WTC11 (cell line): ENCODE data around the gene PTBP2. TPM values are rescaled to one million over a fixed set of nuclear protein-coding genes. Genes with fewer than 3 reads are reported as not detected.
"Not testable (repeated sequence)": the region's sequence is repeated elsewhere in the genome, so short reads cannot be mapped to it uniquely, and the experiment has no call there.

ENCODE experiments used
- ATAC-seq: fragments of 200-7000 bp; cut with Tn5 transposase; 2 replicates; pipeline ENCODE4 v1.10.0; 2021; ENCODE audit warnings: mild to moderate bottlenecking, moderate library complexity
- CTCF ChIA-PET: fragments of 300-600 bp; sonication (Branson Sonifier 250); formaldehyde crosslinking; loops from one replicate; lab custom pipeline; 2021; ENCODE audit warnings: antibody characterized with exemption; lab: Charles Lee
- POLR2A ChIA-PET: fragments of 350-600 bp; sonication (Branson Sonifier 250); formaldehyde crosslinking; loops from one replicate; lab custom pipeline; 2021; ENCODE audit warnings: antibody characterized with exemption; lab: Charles Lee
- DNase-seq: peaks from one replicate; pipeline ENCODE4 v3.0.0; 2021; ENCODE audit warnings: low spot score
- H3K27ac Mint-ChIP-seq: 2 replicates; pipeline ENCODE4 v1.8.0; 2021; ENCODE audit warnings: mixed read lengths
- H3K27me3 Mint-ChIP-seq: 2 replicates; pipeline ENCODE4 v1.8.0; 2021; ENCODE audit warnings: low read depth, mild to moderate bottlenecking, moderate library complexity, mixed read lengths
- H3K36me3 Mint-ChIP-seq: 2 replicates; pipeline ENCODE4 v1.8.0; 2021; ENCODE audit warnings: mixed read lengths
- H3K4me1 Mint-ChIP-seq: 2 replicates; pipeline ENCODE4 v1.8.0; 2022; ENCODE audit warnings: mixed read lengths
- H3K4me3 Mint-ChIP-seq: 2 replicates; pipeline ENCODE4 v1.8.0; 2021; ENCODE audit warnings: mild to moderate bottlenecking, moderate library complexity, mixed read lengths
- H3K9me3 Mint-ChIP-seq: 2 replicates; pipeline ENCODE4 v1.8.0; 2021; ENCODE audit warnings: mixed read lengths
- JUN ChIP-seq: sonication (generic); formaldehyde crosslinking; IDR thresholded peaks from 2 replicates; pipeline ENCODE4 v1.8.0; 2023; ENCODE audit warnings: mild to moderate bottlenecking, missing genetic modification reagents
- MXD4 ChIP-seq: fragments of 250-450 bp; sonication (Bioruptor Pico); IDR thresholded peaks from 2 replicates; pipeline ENCODE4 v1.8.0; 2021; ENCODE audit warnings: mild to moderate bottlenecking, moderate library complexity, borderline replicate concordance
- NR2C2 ChIP-seq: sonication (generic); formaldehyde crosslinking; IDR thresholded peaks from 2 replicates; pipeline ENCODE4 v1.8.0; 2022; ENCODE audit warnings: mild to moderate bottlenecking, missing genetic modification reagents
- RORB ChIP-seq: fragments of 250-450 bp; sonication (Bioruptor Pico); IDR thresholded peaks from 2 replicates; pipeline ENCODE4 v1.9.0; 2021; ENCODE audit warnings: mild to moderate bottlenecking
- SMAD4 ChIP-seq: sonication (generic); formaldehyde crosslinking; IDR thresholded peaks from 2 replicates; pipeline ENCODE4 v1.8.0; 2022; ENCODE audit warnings: mild to moderate bottlenecking, missing genetic modification reagents
- SP1 ChIP-seq: sonication (generic); formaldehyde crosslinking; conservative IDR thresholded peaks from 2 replicates; pipeline ENCODE4 v1.8.1; 2022; ENCODE audit warnings: missing genetic modification reagents
- TEAD4 ChIP-seq: sonication (generic); formaldehyde crosslinking; IDR thresholded peaks from 2 replicates; pipeline ENCODE4 v1.8.0; 2022; ENCODE audit warnings: mild to moderate bottlenecking, missing genetic modification reagents
- ZNF317 ChIP-seq: sonication (generic); formaldehyde crosslinking; IDR thresholded peaks from 2 replicates; pipeline ENCODE4 v1.8.1; 2023; ENCODE audit warnings: low read depth, mild to moderate bottlenecking, moderate library complexity, missing genetic modification reagents, borderline replicate concordance
- total RNA-seq: library from RNA; stranded (reverse); gene quantifications from 3 replicates; pipeline ENCODE4 v1.2.3, GENCODE V29; 2021
- TF ChIP-seq, protein P1 (sequence below): fragments of 200-600 bp; IDR thresholded peaks from 2 replicates; pipeline ENCODE4 v1.8.0; 2022; ENCODE audit warnings: antibody characterized with exemption
- TF ChIP-seq, protein P2 (sequence below): sonication (generic); formaldehyde crosslinking; IDR thresholded peaks from 2 replicates; pipeline ENCODE4 v1.8.0; 2023; ENCODE audit warnings: missing genetic modification reagents
- TF ChIP-seq, protein P3 (sequence below): fragments of 250-450 bp; sonication (Bioruptor Pico); IDR thresholded peaks from 2 replicates; pipeline ENCODE4 v1.9.0; 2021; ENCODE audit warnings: mild to moderate bottlenecking
- TF ChIP-seq, protein P4 (sequence below): fragments of 250-450 bp; sonication (Bioruptor Pico); IDR thresholded peaks from 2 replicates; pipeline ENCODE4 v1.8.0; 2021; ENCODE audit warnings: mild to moderate bottlenecking
- TF ChIP-seq, protein P5 (sequence below): sonication (generic); formaldehyde crosslinking; IDR thresholded peaks from 2 replicates; pipeline ENCODE4 v1.8.1; 2023; ENCODE audit warnings: mild to moderate bottlenecking, missing genetic modification reagents, moderate library complexity
- TF ChIP-seq, protein P6 (sequence below): sonication (generic); formaldehyde crosslinking; IDR thresholded peaks from 2 replicates; pipeline ENCODE4 v1.8.0; 2023; ENCODE audit warnings: mild to moderate bottlenecking, missing genetic modification reagents

PTBP2 gene
- total RNA-seq, 1 experiment from 2014 or later = 50.0 TPM

DNA sequence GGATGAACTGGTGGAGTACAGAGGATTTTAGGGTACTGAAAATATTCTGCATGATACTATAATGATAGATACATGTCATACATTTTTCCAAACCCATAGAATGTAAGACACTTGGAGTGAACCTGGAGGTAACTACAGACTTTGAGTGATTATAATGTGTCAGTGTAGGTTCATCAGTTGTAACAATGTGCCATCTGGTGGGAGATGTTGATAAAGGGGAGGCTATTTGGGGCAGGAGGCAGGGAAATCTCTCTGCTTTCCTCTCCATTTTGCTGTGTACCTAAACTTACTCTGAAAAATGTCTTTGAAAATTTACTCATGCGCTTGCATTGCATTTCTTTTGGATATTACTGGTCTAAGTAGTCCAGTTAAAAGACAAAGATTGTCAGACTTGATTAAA is 35.2 kb downstream of the PTBP2 start (continued):
- TF ChIP-seq JUN (CRISPR knock-in tag) = no peak
- no peak for TF ChIP-seq SP1
- TF ChIP-seq, protein P1, sequence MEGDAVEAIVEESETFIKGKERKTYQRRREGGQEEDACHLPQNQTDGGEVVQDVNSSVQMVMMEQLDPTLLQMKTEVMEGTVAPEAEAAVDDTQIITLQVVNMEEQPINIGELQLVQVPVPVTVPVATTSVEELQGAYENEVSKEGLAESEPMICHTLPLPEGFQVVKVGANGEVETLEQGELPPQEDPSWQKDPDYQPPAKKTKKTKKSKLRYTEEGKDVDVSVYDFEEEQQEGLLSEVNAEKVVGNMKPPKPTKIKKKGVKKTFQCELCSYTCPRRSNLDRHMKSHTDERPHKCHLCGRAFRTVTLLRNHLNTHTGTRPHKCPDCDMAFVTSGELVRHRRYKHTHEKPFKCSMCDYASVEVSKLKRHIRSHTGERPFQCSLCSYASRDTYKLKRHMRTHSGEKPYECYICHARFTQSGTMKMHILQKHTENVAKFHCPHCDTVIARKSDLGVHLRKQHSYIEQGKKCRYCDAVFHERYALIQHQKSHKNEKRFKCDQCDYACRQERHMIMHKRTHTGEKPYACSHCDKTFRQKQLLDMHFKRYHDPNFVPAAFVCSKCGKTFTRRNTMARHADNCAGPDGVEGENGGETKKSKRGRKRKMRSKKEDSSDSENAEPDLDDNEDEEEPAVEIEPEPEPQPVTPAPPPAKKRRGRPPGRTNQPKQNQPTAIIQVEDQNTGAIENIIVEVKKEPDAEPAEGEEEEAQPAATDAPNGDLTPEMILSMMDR = no peak
- TF ChIP-seq, protein P2, sequence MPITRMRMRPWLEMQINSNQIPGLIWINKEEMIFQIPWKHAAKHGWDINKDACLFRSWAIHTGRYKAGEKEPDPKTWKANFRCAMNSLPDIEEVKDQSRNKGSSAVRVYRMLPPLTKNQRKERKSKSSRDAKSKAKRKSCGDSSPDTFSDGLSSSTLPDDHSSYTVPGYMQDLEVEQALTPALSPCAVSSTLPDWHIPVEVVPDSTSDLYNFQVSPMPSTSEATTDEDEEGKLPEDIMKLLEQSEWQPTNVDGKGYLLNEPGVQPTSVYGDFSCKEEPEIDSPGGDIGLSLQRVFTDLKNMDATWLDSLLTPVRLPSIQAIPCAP (CRISPR knock-in tag) = no peak
- TF ChIP-seq TEAD4 (CRISPR knock-in tag) = no peak
- TF ChIP-seq RORB (CRISPR knock-in tag) = no peak
- TF ChIP-seq, protein P3, sequence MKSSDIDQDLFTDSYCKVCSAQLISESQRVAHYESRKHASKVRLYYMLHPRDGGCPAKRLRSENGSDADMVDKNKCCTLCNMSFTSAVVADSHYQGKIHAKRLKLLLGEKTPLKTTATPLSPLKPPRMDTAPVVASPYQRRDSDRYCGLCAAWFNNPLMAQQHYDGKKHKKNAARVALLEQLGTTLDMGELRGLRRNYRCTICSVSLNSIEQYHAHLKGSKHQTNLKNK (CRISPR knock-in tag) = no peak
- no peak for TF ChIP-seq ZNF317 (CRISPR knock-in tag)
- TF ChIP-seq, all 79 proteins: peak for 0

DNA sequence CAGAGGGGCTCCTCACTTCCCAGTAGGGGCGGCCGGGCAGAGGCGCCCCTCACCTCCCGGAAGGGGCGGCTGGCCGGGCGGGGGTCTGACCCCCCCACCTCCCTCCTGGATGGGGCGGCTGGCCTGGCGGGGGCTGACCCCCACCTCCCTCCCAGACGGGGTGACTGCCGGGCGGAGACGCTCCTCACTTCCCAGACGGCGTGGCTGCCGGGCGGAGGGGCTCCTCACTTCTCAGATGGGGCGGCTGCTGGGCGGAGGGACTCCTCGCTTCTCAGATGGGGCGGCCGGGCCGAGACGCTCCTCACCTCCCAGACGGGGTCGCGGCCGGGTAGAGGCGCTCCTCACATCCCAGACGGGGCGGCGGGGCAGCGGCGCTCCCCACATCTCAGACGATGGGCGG is 41.0 kb downstream of the PTBP2 start:
- H3K4me3 Mint-ChIP-seq, DNase-seq, POLR2A ChIA-PET, CTCF ChIA-PET, H3K27me3 Mint-ChIP-seq, H3K27ac Mint-ChIP-seq, ATAC-seq: not testable (repeated sequence)
- Mint-ChIP-seq H3K36me3 (peaks cover 60% of the 10 kb centered on the region), H3K9me3 (peaks cover 42% of the 10 kb centered on the region), H3K4me1 (peaks cover 11% of the 10 kb centered on the region)

DNA sequence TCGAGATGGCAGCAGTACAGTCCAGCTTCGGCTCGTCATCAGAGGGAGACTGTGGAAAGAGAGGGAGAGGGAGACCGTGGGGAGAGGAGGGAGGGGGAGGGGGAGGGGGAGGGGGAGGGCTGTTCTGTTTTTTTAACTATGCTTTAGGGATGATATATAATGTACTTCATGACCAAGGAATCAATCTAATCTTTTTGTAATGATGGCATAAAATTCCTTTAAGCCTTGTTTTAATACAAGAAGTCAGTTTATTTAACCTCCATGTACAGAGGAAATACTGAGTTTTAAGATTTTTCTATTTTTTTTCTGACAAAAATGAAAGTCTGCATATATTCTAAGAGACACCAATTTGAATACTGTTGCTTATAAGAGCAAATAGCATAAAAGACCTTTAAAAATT is 41.9 kb downstream of the PTBP2 start:
- ChIA-PET POLR2A (no interaction called here), CTCF (no interaction called here)
- H3K4me3 Mint-ChIP-seq = no peak overlapping the region
- ATAC-seq (no peak), DNase-seq (no peak)
- no peaks in the 10 kb centered on the region; the same call in 1 of the 2 replicates for H3K27me3 Mint-ChIP-seq
- peaks cover 35% of the 10 kb centered on the region for H3K9me3 Mint-ChIP-seq
- H3K36me3 Mint-ChIP-seq = peaks cover 53% of the 10 kb centered on the region
- TF ChIP-seq, protein P4, sequence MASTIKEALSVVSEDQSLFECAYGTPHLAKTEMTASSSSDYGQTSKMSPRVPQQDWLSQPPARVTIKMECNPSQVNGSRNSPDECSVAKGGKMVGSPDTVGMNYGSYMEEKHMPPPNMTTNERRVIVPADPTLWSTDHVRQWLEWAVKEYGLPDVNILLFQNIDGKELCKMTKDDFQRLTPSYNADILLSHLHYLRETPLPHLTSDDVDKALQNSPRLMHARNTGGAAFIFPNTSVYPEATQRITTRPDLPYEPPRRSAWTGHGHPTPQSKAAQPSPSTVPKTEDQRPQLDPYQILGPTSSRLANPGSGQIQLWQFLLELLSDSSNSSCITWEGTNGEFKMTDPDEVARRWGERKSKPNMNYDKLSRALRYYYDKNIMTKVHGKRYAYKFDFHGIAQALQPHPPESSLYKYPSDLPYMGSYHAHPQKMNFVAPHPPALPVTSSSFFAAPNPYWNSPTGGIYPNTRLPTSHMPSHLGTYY (CRISPR knock-in tag) = no peak
- TF ChIP-seq, protein P5, sequence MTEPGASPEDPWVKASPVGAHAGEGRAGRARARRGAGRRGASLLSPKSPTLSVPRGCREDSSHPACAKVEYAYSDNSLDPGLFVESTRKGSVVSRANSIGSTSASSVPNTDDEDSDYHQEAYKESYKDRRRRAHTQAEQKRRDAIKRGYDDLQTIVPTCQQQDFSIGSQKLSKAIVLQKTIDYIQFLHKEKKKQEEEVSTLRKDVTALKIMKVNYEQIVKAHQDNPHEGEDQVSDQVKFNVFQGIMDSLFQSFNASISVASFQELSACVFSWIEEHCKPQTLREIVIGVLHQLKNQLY (CRISPR knock-in tag) = no peak
- TF ChIP-seq MXD4 (no peak), SMAD4 (CRISPR knock-in tag) (no peak), NR2C2 (CRISPR knock-in tag) (no peak)
- TF ChIP-seq, protein P6, sequence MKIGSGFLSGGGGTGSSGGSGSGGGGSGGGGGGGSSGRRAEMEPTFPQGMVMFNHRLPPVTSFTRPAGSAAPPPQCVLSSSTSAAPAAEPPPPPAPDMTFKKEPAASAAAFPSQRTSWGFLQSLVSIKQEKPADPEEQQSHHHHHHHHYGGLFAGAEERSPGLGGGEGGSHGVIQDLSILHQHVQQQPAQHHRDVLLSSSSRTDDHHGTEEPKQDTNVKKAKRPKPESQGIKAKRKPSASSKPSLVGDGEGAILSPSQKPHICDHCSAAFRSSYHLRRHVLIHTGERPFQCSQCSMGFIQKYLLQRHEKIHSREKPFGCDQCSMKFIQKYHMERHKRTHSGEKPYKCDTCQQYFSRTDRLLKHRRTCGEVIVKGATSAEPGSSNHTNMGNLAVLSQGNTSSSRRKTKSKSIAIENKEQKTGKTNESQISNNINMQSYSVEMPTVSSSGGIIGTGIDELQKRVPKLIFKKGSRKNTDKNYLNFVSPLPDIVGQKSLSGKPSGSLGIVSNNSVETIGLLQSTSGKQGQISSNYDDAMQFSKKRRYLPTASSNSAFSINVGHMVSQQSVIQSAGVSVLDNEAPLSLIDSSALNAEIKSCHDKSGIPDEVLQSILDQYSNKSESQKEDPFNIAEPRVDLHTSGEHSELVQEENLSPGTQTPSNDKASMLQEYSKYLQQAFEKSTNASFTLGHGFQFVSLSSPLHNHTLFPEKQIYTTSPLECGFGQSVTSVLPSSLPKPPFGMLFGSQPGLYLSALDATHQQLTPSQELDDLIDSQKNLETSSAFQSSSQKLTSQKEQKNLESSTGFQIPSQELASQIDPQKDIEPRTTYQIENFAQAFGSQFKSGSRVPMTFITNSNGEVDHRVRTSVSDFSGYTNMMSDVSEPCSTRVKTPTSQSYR (CRISPR knock-in tag) = no peak
- TF ChIP-seq, protein P3 (CRISPR knock-in tag) = no peak
- peaks cover 11% of the 10 kb centered on the region for H3K4me1 Mint-ChIP-seq
- no peak overlapping the region for H3K27ac Mint-ChIP-seq
